Stimulated activated CD8-positive, alpha-beta memory T cell treated with anti-CD3 and anti-CD28 coated beads, Interleukin-2, amount 100 ng/mL, for 48 hours (primary cell): ENCODE results near the gene HOXC4.
"Not testable (repeated sequence)": the region's sequence is repeated elsewhere in the genome, so short reads cannot be mapped to it uniquely, and the experiment has no call there.

Experiments used
- DNase-seq, 2 donors: peaks; one replicate each; pipeline ENCODE4 v3.0.0-alpha.2; 2020; ENCODE audit warnings: low read depth in 2 of 2

Gene HOXC4

GRCh38 chr12:54089465-54089864 is 35.8 kb downstream of the HOXC4 start:
- DNase-seq: not testable (repeated sequence)

- DNase-seq: not testable (repeated sequence)
Observed at GRCh38 chr12:54090312-54090711, 36.7 kb downstream of the HOXC4 start.

GRCh38 chr12:54092943-54093342 is 39.3 kb downstream of the HOXC4 start:
- DNase-seq: not testable (repeated sequence)

GRCh38 chr12:54095928-54096327 is 42.3 kb downstream of the HOXC4 start:
- DNase-seq: not testable (repeated sequence)

DNA sequence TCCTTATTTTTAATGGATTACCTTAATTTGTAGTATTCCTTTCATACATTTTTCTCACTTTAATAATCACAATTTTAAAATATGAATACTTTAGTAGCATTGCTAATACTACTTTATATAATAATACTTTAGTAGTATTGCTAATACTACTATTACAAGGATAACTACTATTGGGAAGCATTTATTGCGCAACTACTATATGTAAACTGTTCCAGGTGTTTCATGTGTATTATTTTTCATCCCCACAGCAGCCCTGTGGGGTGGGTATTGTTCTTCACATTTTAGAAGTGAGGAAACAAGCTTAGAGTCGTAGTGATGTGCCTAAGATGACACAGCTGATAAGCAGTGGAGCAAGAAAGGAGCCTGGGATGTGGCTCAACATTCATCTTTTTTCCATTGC is 45.0 kb downstream of the HOXC4 start:
- not testable (repeated sequence) for DNase-seq

GRCh38 chr12:54100588-54100987 is 47.0 kb downstream of the HOXC4 start:
- not testable (repeated sequence) for DNase-seq

DNA sequence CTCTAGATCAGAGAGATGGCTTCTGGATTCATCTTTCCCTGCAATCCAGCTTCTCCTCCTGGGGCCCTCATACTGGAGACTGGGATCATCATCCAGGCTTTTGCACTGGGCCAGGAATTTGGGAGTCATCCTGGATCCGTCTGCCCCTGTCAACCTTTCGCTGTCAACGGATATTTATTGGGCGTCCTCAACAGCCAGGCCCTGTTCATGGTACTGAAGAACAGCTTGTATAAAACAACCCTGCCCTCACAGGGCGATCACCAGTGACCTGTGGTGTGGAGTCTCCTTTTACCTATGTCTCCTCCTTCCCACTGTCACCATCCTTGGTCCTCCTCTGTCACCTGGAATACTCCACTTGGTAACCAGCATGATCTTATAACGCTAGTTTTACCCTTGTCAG is 48.6 kb downstream of the HOXC4 start:
- DNase-seq: not testable (repeated sequence)

GRCh38 chr12:54103827-54104226 is 50.2 kb downstream of the HOXC4 start:
- not testable (repeated sequence) for DNase-seq
